Dermis lymphatic vessel endothelial cell (primary cell): Measurements from ENCODE around the gene SPATS2. TPM values are rescaled to one million over a fixed set of nuclear protein-coding genes. Genes with fewer than 3 reads are reported as not detected.

Experiments
- total RNA-seq: library from RNA; depleted of rRNA; stranded (reverse); fragments of >200 nt; gene quantifications from 2 replicates; pipeline ENCODE4 v1.2.1, GENCODE V29; 2014

The SPATS2 gene
- 12.1 and 16.4 TPM in 2 replicates for total RNA-seq

DNA sequence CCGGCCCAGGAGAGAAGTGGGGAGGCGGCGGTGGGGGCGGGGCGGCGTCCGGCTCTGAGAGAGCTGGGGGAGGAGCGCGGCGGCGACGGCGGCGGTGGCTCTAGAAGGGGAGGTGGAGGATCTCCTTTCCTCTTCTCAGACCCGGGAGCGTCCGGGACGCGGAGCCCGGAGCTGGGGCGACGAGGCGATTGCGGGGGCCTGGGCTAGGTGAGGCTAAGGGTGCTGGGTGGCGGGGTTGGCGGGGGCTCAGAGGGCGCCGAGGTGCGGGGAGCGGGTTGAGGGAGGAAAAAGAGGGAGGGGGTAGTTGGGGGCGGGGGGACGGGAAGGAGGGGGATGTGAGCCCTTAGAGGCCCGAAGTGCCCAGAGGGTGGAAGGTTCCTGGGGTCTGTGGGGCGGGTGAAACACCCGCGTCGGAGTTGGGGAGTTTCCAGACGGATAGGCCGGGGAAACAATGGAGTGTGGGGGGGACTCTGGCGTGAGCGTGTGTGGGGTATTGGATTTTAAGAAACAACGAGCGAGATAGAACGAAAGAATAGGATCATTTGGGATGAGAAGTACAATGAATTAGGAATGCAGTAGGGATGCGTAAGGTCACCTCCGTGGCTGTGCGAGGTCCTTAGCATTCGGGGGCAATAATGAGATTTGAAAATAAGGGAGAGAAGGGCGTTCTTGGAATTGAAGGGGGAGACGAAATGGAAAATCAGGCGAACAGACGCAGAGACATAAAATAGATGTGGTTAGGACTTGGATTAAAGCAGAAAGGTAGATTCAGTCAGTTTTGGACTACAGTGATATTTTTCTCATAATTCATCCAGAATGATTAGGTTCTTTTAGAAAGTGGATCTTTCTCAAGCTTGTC, at the start of gene SPATS2:
SPATS2 (plus strand) TSS at position 82 of the 859 bp plus-strand sequence. CDS start 93,551 bp downstream, outside the sequence.

DNA sequence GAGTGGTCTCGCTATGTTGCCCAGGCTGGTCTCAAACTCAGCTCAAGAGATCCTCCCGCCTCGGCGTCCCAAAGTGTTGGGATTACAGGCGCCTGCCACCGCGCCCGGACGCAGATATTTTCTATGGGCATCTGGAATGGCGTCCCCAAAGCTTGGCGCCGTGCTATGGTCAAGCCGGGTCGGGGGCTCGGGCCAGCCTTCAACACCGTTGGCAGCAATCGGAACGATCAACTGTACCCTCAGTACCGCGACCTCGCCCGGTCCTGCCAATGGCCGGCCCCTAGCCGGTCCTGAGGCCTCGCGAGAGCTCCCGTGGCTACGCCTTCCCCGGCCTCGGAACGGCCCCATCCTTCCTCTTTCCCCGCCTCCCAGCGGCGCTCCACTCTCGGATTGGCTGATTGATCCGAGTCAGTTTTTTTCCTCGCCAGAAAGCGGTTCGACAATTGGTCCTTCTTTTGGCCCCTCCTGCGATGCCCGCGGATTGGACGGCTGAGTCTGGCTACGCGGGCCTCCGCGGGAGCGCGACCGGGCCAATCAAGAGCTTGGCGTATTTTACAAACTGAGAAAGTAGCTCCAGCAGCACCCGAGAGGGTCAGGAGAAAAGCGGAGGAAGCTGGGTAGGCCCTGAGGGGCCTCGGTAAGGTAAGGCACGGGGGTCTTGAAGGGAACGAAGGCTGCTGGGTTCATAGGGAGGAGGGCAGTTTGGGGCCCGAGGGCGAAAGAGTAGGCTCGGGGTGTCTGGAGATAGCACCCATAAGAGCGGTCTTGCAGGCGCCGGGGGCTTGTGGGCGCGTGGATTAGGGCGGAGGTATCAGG, 44.3 kb upstream of the SPATS2 start, which contains the start of gene TROAP:
TROAP (plus strand) TSS at position 548 of the 816 bp plus-strand sequence. CDS start 354 bp downstream, outside the sequence.

DNA sequence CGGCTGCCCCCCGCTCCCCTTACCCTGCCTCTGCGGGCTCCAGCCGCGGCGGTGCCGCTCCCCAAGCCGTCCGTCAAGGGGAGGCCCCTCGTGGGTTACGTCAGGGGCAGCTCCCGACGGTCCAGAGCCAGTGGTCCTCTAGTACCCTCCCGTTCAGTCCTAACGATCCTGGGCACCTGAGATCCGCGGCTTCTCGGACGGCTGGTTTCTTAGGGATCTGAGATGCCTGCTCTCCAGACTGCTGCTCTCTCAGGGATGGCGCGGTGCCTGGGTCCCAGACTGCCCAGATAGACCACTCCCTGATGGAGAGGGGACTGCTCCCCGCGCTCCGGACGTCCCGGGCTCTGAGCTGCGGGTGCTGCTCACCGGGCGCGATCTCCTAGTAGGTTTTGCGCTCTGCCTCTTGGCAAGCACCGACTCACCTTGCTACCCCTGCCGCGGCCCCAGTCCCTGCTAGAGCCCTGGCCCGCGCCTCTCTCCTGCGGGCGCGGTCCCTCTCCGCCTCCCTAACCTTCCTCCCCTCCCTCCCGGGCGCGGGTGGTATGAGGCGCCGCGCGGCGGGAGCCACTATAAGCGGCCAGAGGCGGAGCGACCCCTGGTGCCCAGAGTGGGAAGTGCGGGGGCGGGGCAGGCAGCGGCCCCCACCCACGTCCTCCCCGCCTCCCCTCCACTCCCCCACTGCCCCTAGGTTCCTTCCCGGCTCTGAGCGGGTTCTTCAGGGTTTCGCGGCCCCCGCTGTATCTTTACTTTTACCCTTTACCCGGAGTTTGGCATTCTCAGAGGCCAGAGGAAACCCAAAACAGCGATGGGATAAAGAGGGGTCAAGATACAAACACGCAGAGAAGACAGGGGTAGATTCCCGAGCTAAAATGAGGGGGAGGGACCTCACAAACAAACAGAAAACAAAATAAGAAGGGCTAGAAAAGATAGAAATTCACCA, 30.3 kb upstream of the SPATS2 start, which contains the start of gene C1QL4:
C1QL4 (minus strand) TSS at position 544 of the 940 bp plus-strand sequence. CDS start 711 bp downstream, outside the sequence.

DNA sequence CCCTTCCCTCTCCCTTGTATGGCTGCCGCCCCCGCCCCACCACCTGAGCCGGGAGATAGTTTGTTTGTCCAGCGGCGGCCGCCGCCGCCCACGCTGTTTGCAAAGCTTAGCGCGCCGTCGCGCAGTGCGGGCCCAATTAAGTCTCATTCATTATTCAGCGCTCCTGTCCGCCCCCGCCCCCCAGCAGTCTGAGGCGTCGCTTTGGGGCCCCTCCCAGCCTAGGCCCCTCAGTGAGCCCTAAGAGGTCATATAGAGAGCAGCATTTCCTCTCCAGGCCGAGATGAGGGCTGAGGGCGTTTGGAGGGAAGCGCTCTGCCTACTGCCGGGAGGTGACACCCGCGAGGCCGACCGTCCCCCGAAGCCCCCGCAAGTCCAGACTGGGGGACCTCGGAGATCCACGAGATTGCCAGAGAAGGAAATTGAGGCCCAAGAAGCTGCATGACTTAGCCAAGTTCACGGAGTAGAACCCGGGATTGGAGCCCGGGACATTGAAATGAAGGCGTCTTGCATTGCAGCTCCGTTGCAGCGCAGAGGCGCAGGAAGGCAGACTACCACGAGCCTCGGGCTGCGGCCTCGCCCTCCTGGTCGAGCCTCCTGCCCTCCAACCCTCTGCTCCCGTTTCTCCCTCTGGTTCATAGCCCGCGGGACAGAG, 20.5 kb upstream of the SPATS2 start, which contains the start of gene DNAJC22:
DNAJC22 (plus strand) TSS at position 230 of the 652 bp plus-strand sequence. CDS start 1,985 bp downstream, outside the sequence.

DNA sequence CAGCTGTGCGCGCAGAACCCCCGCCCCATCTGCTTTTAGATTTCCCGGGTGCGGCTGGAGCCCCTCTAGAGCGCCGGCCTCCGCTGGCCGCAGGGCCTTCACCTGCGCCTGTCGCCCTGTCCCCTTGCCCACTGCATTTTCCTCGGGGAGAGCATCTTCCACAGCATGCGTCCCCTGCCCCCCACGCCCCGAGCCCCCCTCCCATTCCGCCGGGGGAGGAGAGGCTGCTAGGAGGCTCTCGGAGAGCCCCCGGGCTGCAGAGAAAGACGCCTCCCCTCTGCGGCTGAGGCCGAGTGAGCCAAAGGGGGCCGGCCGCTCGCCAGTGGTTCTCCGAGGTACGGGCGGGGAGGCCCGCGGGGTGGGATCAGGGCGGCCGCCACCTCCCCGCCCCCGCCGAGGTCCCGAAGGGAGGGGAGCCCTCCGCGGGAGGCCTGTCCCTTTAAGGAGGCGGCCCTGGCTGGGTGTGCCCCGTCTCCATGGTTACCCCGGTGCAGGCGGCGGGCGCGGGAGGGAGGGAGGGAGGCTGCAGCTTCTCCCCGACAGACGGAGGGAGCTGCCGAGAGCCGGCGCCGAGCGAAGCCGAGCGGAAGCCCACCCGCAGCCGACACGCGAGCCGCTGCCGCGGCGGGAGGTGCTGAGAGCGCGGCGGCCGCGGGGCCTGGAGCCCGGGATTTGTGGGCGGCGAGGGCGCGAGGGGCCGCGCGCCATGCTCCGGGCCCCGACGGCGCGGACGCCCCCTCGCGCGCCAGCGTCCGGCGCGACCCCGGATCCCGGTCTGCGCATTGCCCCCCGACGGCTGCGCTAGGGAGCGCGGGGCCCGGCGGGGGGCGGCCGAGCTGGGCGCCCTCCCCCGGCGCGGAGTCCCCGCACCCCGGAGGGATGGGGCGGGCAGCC, 171.5 kb downstream of the SPATS2 start, which contains the start of gene KCNH3:
KCNH3 (plus strand) TSS at position 521 of the 894 bp plus-strand sequence. CDS start 387 bp downstream, outside the sequence.

GRCh38 chr12:49567611-49568441, 200.6 kb downstream of the SPATS2 start, which contains the start of gene MCRS1:
MCRS1 (minus strand) TSS chr12:49568142; CDS start chr12:49566731, 1,411 bp downstream.

Other genes with a start within 250 kb of the SPATS2 start
- 428 and 433 TPM in 2 replicates for gene TUBA1B, start 236.1 kb upstream of the SPATS2 start, total RNA-seq
- 454 and 466 TPM in 2 replicates for gene TUBA1A, start 178.4 kb upstream of the SPATS2 start, total RNA-seq
- 79.7 and 102 TPM in 2 replicates for gene TUBA1C, start 102.4 kb upstream of the SPATS2 start, total RNA-seq
- gene PRPH, start 72.3 kb upstream of the SPATS2 start, total RNA-seq, result not detected in 2 replicates
- 1.5 and 2.2 TPM in 2 replicates for gene TROAP, start 44.2 kb upstream of the SPATS2 start, total RNA-seq
- gene C1QL4, start 30.3 kb upstream of the SPATS2 start, total RNA-seq, result not detected in 2 replicates
- gene DNAJC22, start 20.6 kb upstream of the SPATS2 start, total RNA-seq, result 0.22 and 0.52 TPM in 2 replicates
- 0.09 TPM in 1 of 2 replicates, not detected in the other for gene KCNH3, start 171.6 kb downstream of the SPATS2 start, total RNA-seq
- gene MCRS1, start 200.7 kb downstream of the SPATS2 start, total RNA-seq, result 41.7 and 43.9 TPM in 2 replicates
- 0.11 and 0.26 TPM in 2 replicates for gene FAM186B, start 238.2 kb downstream of the SPATS2 start, total RNA-seq